ENCODE measurements around the gene KCNN1. TPM values are rescaled to one million over a fixed set of nuclear protein-coding genes. Genes with fewer than 3 reads are reported as not detected.

The KCNN1 gene
- polyA plus RNA-seq, 1 donor from 2014 or later, result 9.9 TPM

DNA sequence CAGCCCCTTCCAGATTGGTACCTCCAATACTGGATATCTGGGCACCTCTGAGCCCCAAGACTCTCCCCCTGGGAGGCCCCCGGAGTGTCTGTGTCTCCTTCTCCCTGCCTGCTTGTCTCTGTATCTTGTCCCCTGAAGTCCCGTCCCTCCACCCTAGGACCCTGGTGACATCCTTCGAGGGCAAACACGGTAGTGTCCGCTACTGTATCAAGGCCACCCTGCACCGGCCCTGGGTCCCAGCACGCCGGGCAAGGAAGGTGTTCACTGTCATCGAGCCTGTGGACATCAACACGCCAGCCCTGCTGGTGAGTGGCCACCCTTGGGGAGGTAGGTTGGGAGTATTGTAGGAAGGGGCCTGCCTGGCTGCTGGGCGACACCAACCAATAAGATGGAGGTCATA is 41.9 kb downstream of the KCNN1 start:
- no peaks in the 10 kb centered on the region for H3F3A ChIP-seq (ENCODE audit: insufficient read depth, low read length, poor library complexity, severe bottlenecking)
- no peak overlapping the region for H2AFZ ChIP-seq (ENCODE audit: low read depth, low read length)
- no peak overlapping the region for H3K9ac ChIP-seq (ENCODE audit: low read length)
- no peaks in the 10 kb centered on the region for H3K36me3 ChIP-seq (ENCODE audit: insufficient read depth, low read length)
- H3K4me3 ChIP-seq (ENCODE audit: low read length), result no peak overlapping the region
- no peaks in the 10 kb centered on the region for H3K9me2 ChIP-seq (ENCODE audit: insufficient read depth, low read length)
- no peaks in the 10 kb centered on the region for H4K20me1 ChIP-seq (ENCODE audit: insufficient read depth)
- no peaks in the 10 kb centered on the region for H3K9me3 ChIP-seq (ENCODE audit: low read length)
- no peak overlapping the region for H3K27ac ChIP-seq (ENCODE audit: low read length)
- H3K4me2 ChIP-seq (ENCODE audit: low read length), result no peak overlapping the region
- no peaks in the 10 kb centered on the region for H3K27me3 ChIP-seq (ENCODE audit: insufficient read depth, low read depth, low read length)
- no peaks in the 10 kb centered on the region for H3K79me2 ChIP-seq (replicated peaks; ENCODE audit: insufficient read depth, low read length)
- TF ChIP-seq TAF1 (IDR thresholded peaks at IDR 0.05; ENCODE audit: low read depth) (no peak), CTCF (IDR thresholded peaks at IDR 0.05; ENCODE audit: poor library complexity, severe bottlenecking) (no peak), POLR2AphosphoS5 (IDR thresholded peaks at IDR 0.05) (no peak), SMC3 (conservative IDR thresholded peaks at IDR 0.05; ENCODE audit: poor library complexity) (no peak), EP300 (conservative IDR thresholded peaks at IDR 0.05; ENCODE audit: poor library complexity, severe bottlenecking) (no peak), MXI1 (conservative IDR thresholded peaks at IDR 0.05; ENCODE audit: poor library complexity, severe bottlenecking) (no peak), EZH2 (IDR thresholded peaks at IDR 0.05; ENCODE audit: borderline replicate concordance, insufficient read depth, low read length, poor library complexity, severe bottlenecking) (no peak), RAD21 (conservative IDR thresholded peaks at IDR 0.05) (no peak)
- TF ChIP-seq, protein P1, sequence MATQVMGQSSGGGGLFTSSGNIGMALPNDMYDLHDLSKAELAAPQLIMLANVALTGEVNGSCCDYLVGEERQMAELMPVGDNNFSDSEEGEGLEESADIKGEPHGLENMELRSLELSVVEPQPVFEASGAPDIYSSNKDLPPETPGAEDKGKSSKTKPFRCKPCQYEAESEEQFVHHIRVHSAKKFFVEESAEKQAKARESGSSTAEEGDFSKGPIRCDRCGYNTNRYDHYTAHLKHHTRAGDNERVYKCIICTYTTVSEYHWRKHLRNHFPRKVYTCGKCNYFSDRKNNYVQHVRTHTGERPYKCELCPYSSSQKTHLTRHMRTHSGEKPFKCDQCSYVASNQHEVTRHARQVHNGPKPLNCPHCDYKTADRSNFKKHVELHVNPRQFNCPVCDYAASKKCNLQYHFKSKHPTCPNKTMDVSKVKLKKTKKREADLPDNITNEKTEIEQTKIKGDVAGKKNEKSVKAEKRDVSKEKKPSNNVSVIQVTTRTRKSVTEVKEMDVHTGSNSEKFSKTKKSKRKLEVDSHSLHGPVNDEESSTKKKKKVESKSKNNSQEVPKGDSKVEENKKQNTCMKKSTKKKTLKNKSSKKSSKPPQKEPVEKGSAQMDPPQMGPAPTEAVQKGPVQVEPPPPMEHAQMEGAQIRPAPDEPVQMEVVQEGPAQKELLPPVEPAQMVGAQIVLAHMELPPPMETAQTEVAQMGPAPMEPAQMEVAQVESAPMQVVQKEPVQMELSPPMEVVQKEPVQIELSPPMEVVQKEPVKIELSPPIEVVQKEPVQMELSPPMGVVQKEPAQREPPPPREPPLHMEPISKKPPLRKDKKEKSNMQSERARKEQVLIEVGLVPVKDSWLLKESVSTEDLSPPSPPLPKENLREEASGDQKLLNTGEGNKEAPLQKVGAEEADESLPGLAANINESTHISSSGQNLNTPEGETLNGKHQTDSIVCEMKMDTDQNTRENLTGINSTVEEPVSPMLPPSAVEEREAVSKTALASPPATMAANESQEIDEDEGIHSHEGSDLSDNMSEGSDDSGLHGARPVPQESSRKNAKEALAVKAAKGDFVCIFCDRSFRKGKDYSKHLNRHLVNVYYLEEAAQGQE (IDR thresholded peaks at IDR 0.05; ENCODE audit: borderline replicate concordance), result no peak

DNA sequence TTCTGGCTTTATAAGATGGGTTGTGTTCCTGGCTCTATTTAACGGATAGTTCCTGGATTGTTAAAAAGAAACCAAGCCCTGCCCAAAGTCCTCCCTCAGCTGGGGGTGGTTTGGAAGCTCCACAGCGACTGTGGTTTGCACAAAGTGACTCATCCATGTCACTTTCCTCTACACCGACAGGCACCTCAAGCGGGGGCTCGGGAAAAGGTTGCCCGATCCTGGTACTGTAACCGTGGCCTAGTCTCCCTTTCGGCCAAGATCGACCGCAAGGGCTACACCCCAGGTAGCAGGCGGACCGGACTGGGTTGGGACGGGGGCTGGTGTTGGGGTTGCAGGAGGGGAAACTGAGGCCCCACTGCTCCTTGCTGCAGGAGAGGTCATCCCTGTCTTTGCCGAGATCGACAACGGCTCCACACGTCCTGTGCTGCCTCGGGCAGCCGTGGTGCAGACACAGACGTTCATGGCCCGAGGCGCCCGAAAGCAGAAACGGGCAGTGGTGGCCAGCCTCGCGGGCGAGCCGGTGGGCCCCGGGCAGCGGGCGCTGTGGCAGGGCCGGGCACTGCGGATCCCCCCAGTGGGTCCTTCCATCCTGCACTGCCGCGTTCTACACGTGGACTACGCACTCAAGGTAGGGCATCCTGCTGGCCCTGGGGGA is 42.6 kb downstream of the KCNN1 start:
- Histone ChIP-seq H3K27ac (ENCODE audit: low read length) (no peak overlapping the region), H3K36me3 (ENCODE audit: insufficient read depth, low read length) (no peaks in the 10 kb centered on the region), H3K4me2 (ENCODE audit: low read length) (no peak overlapping the region), H3K9ac (ENCODE audit: low read length) (no peak overlapping the region), H3K9me2 (ENCODE audit: insufficient read depth, low read length) (no peaks in the 10 kb centered on the region), H3K4me3 (ENCODE audit: low read length) (no peak overlapping the region), H3K9me3 (ENCODE audit: low read length) (no peaks in the 10 kb centered on the region), H3K27me3 (ENCODE audit: insufficient read depth, low read depth, low read length) (no peaks in the 10 kb centered on the region), H3F3A (ENCODE audit: insufficient read depth, low read length, poor library complexity, severe bottlenecking) (no peaks in the 10 kb centered on the region), H4K20me1 (ENCODE audit: insufficient read depth) (no peaks in the 10 kb centered on the region), H2AFZ (ENCODE audit: low read depth, low read length) (no peak overlapping the region), H3K79me2 (replicated peaks; ENCODE audit: insufficient read depth, low read length) (no peaks in the 10 kb centered on the region)
- TF ChIP-seq MXI1 (conservative IDR thresholded peaks at IDR 0.05; ENCODE audit: poor library complexity, severe bottlenecking), result no peak

Data from neural cell (in vitro differentiated cells).